HepG2 (cell line): ENCODE measurements around the gene RRAD. TPM values are rescaled to one million over a fixed set of nuclear protein-coding genes. Genes with fewer than 3 reads are reported as not detected.

ENCODE experiments used
- ADNP ChIP-seq: sonication (generic); formaldehyde crosslinking; IDR thresholded peaks from 2 replicates; pipeline ENCODE4 v1.4.0; 2020; ENCODE audit warnings: missing genetic modification reagents
- ATF7 ChIP-seq, 2 experiments: fragments of 450-650 bp in 1 of 2; sonication (generic) in 1 of 2; formaldehyde crosslinking in 1 of 2; IDR thresholded peaks; 2 replicates each; pipeline versions ENCODE4 v1.4.0 to v1.6.1; 2016 to 2020; ENCODE audit warnings: antibody characterized with exemption in 1 of 2, mild to moderate bottlenecking in 1 of 2, missing genetic modification reagents in 1 of 2
- CBX1 ChIP-seq: IDR thresholded peaks from one replicate; pipeline ENCODE4 v1.6.1; 2016; ENCODE audit warnings: antibody characterized with exemption, low read depth
- CERS6 ChIP-seq: sonication (generic); formaldehyde crosslinking; IDR thresholded peaks from 2 replicates; pipeline ENCODE4 v1.5.0; 2020; ENCODE audit warnings: missing genetic modification reagents
- DZIP1 ChIP-seq: sonication (generic); formaldehyde crosslinking; IDR thresholded peaks from 2 replicates; pipeline ENCODE4 v1.5.0; 2020; ENCODE audit warnings: mild to moderate bottlenecking, missing genetic modification reagents
- ELK4 ChIP-seq: sonication (generic); formaldehyde crosslinking; IDR thresholded peaks from 2 replicates; pipeline ENCODE4 v1.9.0; 2021; ENCODE audit warnings: missing genetic modification reagents, borderline replicate concordance
- LBX2 ChIP-seq: sonication (generic); formaldehyde crosslinking; IDR thresholded peaks from 2 replicates; pipeline ENCODE4 v1.5.0; 2020; ENCODE audit warnings: missing genetic modification reagents, mild to moderate bottlenecking, borderline replicate concordance
- MXI1 ChIP-seq: IDR thresholded peaks from 3 replicates; pipeline ENCODE4 v1.6.1; 2012; ENCODE audit warnings: low read depth, low read length, inconsistent platforms, borderline replicate concordance
- NR2C2 ChIP-seq: sonication (generic); formaldehyde crosslinking; IDR thresholded peaks from 2 replicates; pipeline ENCODE4 v1.4.0; 2020; ENCODE audit warnings: missing genetic modification reagents, mild to moderate bottlenecking, moderate library complexity, borderline replicate concordance
- PCBP1 ChIP-seq: fragments of 200-400 bp; formaldehyde crosslinking; IDR thresholded peaks from 2 replicates; pipeline ENCODE4 v1.6.1; 2017; ENCODE audit warnings: mild to moderate bottlenecking, low read depth, low read length, borderline replicate concordance
- RNF2 ChIP-seq: fragments of 450-650 bp; conservative IDR thresholded peaks from 2 replicates; pipeline ENCODE4 v1.6.1; 2016; ENCODE audit warnings: low read depth
- RORA ChIP-seq: sonication (generic); formaldehyde crosslinking; IDR thresholded peaks from 2 replicates; pipeline ENCODE4 v1.5.0; 2020; ENCODE audit warnings: mild to moderate bottlenecking, missing genetic modification reagents, moderate library complexity
- THAP11 ChIP-seq: IDR thresholded peaks from 2 replicates; pipeline ENCODE4 v1.6.1; 2016; ENCODE audit warnings: missing biosample characterization, missing genetic modification reagents
- ZNF138 ChIP-seq: sonication (generic); formaldehyde crosslinking; IDR thresholded peaks from 2 replicates; pipeline ENCODE4 v1.5.0; 2020; ENCODE audit warnings: mild to moderate bottlenecking, low read depth, missing genetic modification reagents
- ZNF235 ChIP-seq: sonication (generic); formaldehyde crosslinking; IDR thresholded peaks from 2 replicates; pipeline ENCODE4 v1.8.1; 2023; ENCODE audit warnings: mild to moderate bottlenecking, missing genetic modification reagents, borderline replicate concordance
- ZNF468 ChIP-seq: sonication (generic); formaldehyde crosslinking; IDR thresholded peaks from 2 replicates; pipeline ENCODE4 v1.8.0; 2022; ENCODE audit warnings: mild to moderate bottlenecking, moderate library complexity, missing genetic modification reagents
- ZNF564 ChIP-seq: sonication (generic); formaldehyde crosslinking; IDR thresholded peaks from 2 replicates; pipeline ENCODE4 v1.8.1; 2023; ENCODE audit warnings: mild to moderate bottlenecking, missing genetic modification reagents
- polyA plus RNA-seq, 8 experiments: library from polyadenylated mRNA; depleted of rRNA in 3 of 8; stranded (reverse) in 7 of 8; unstranded in 1 of 8; fragments of >200 nt; fragmentation: Illumina TruSeq in 4 of 8; extraction: Trizol in 4 of 8; gene quantifications; 2 replicates each; pipeline versions ENCODE4 v1.2.1 to v1.2.3, GENCODE V29; 2011 to 2016; ENCODE audit warnings: low read depth in 4 of 8, missing spikeins in 1 of 8, mixed read lengths in 1 of 8; ENCODE audit not compliant: insufficient read depth in 1 of 8
- total RNA-seq, 5 experiments: library from RNA; depleted of rRNA; stranded (reverse); fragments of >200 nt; fragmentation: Illumina TruSeq; extraction: Trizol; gene quantifications; 2 replicates each; pipeline ENCODE4 v1.2.3, GENCODE V29; 2016; ENCODE audit warnings: low read depth in 1 of 5
- TF ChIP-seq, protein P1 (sequence below): sonication (generic); formaldehyde crosslinking; IDR thresholded peaks from 2 replicates; pipeline ENCODE4 v1.4.0; 2020; ENCODE audit warnings: missing genetic modification reagents
- TF ChIP-seq, protein P2 (sequence below): sonication (generic); formaldehyde crosslinking; IDR thresholded peaks from 2 replicates; pipeline ENCODE4 v1.4.0; 2020; ENCODE audit warnings: missing genetic modification reagents
- TF ChIP-seq, protein P3 (sequence below): sonication (generic); formaldehyde crosslinking; IDR thresholded peaks from 2 replicates; pipeline ENCODE4 v1.4.0; 2020; ENCODE audit warnings: mild to moderate bottlenecking, missing genetic modification reagents

RRAD gene
- total and polyA plus RNA-seq, 2 of the 13 experiments (the other 11 are each of a cell fraction or from before 2014, with no cell fraction given): 0.80 to 1.1 TPM

DNA sequence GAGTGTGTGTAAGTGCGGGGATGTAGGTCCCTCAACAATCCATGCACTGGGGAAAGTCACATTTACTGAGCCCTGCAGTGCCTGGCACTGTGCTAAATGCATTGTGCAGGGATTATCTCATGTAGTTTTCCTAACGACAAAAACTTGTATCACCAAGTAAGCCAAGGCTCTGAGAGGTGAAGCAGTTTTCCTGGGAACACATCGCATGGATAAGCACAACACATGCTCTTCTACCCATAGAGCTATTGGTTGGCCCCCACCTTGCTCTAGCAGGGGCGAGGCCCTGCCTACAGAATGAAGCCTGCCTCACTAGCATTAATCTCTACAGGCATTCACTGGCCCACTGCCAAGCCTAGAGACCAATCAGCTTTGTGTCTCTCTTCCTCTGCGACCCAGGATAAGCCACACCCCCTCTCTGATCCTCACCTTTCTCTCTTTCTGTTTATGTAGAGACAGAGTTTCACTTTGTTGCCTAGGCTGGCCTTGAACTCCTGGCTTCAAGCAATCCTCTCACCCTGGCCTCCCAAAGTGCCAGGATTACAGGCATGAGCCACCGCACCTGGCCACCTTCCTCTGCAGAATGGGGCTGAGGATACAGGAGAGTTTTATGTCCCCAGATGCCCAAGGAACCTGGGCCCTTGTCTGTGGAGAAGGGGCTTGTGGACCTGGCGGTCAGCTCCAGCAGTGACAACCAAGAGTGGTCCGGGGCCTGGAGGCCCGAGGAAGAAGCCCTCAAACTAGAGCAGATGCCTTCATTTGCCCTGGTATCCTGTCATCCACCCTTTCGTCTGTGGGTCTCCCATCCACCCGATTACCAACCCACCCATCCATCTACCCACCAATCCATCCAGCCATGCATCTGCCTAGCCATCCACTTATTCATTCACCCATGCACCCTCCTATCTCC, 19.4 kb downstream of the RRAD start (continued):
- TF ChIP-seq CERS6 (CRISPR knock-in tag) (no peak), RORA (no peak), PCBP1 (no peak), DZIP1 (no peak), ATF7 (IDR thresholded peaks at IDR 0.05) (no peak), ATF7 (CRISPR knock-in tag; IDR thresholded peaks at IDR 0.05) (no peak), ADNP (CRISPR knock-in tag) (peak; percentile 92), ZNF138 (CRISPR knock-in tag) (no peak), THAP11 (CRISPR knock-in tag) (peak; percentile 39; the same call in 1 of the 2 replicates), ELK4 (CRISPR knock-in tag) (no peak), ZNF235 (CRISPR knock-in tag) (no peak), ZNF468 (CRISPR knock-in tag) (0 out of 2 replicates have a peak, but pooled peaks have one; percentile 39), ZNF564 (no peak), LBX2 (CRISPR knock-in tag) (no peak), RNF2 (no peak), MXI1 (no peak; the same call in 2 of the 3 replicates), CBX1 (peak; percentile 70), NR2C2 (CRISPR knock-in tag) (peak; percentile 49; the same call in 1 of the 2 replicates)
- TF ChIP-seq, protein P1, sequence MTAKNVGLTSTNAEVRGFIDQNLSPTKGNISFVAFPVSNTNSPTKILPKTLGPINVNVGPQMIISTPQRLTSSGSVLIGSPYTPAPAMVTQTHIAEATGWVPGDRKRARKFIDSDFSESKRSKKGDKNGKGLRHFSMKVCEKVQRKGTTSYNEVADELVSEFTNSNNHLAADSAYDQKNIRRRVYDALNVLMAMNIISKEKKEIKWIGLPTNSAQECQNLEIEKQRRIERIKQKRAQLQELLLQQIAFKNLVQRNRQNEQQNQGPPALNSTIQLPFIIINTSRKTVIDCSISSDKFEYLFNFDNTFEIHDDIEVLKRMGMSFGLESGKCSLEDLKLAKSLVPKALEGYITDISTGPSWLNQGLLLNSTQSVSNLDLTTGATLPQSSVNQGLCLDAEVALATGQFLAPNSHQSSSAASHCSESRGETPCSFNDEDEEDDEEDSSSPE (CRISPR knock-in tag): no peak
- TF ChIP-seq, protein P2, sequence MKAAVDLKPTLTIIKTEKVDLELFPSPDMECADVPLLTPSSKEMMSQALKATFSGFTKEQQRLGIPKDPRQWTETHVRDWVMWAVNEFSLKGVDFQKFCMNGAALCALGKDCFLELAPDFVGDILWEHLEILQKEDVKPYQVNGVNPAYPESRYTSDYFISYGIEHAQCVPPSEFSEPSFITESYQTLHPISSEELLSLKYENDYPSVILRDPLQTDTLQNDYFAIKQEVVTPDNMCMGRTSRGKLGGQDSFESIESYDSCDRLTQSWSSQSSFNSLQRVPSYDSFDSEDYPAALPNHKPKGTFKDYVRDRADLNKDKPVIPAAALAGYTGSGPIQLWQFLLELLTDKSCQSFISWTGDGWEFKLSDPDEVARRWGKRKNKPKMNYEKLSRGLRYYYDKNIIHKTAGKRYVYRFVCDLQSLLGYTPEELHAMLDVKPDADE (CRISPR knock-in tag): no peak; the same call in 1 of the 2 replicates
- TF ChIP-seq, protein P3, sequence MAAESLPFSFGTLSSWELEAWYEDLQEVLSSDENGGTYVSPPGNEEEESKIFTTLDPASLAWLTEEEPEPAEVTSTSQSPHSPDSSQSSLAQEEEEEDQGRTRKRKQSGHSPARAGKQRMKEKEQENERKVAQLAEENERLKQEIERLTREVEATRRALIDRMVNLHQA (CRISPR knock-in tag): no peak
